Measurements from ENCODE around the gene SLC6A9. TPM values are rescaled to one million over a fixed set of nuclear protein-coding genes. Genes with fewer than 3 reads are reported as not detected.

SLC6A9 gene
- total and polyA plus RNA-seq, 8 donors = 1.1 to 40.8 (median 2.3) TPM; not detected in 1

GRCh38 chr1:44076066-44076465 is 44.8 kb upstream of the SLC6A9 start:
- intact Hi-C loops (cut with DNase I; ENCODE audit: low total_unique reads) = no loop called here
- DNase-seq = no peak
- Histone ChIP-seq H3K36me3 (no peaks in the 10 kb centered on the region), H3K4me3 (no peak overlapping the region), H3K27me3 (no peaks in the 10 kb centered on the region), H3K4me1 (peaks cover 0 to 11% (median 0%) of the 10 kb centered on the region in 4 donors), H3K9me3 (no peaks in the 10 kb centered on the region), H3K27ac (no peak overlapping the region)
- 72 to 95% (median 76%) methylated on average over 1 of the region's 1 CpG for WGBS, 5 donors
- no peak for TF ChIP-seq POLR2A (IDR thresholded peaks at IDR 0.05)
- TF ChIP-seq EP300 (IDR thresholded peaks at IDR 0.05) = no peak
- TF ChIP-seq CTCF (IDR thresholded peaks at IDR 0.05) = no peak
- no peak for TF ChIP-seq POLR2AphosphoS5 (IDR thresholded peaks at IDR 0.05)

GRCh38 chr1:44074415-44074814 is 43.2 kb upstream of the SLC6A9 start:
- Histone ChIP-seq H3K36me3 (no peaks in the 10 kb centered on the region), H3K27ac (peak overlapping the region in 2 of 5 donors; percentile 14 to 33), H3K4me3 (no peak overlapping the region), H3K4me1 (peaks cover 0 to 11% (median 0%) of the 10 kb centered on the region in 4 donors), H3K27me3 (no peaks in the 10 kb centered on the region), H3K9me3 (no peaks in the 10 kb centered on the region)
- peak in 1 of 2 donors; percentile 31 for DNase-seq
- intact Hi-C loops (cut with DNase I; ENCODE audit: low total_unique reads) = no loop called here
- TF ChIP-seq POLR2A (IDR thresholded peaks at IDR 0.05) (no peak), POLR2AphosphoS5 (IDR thresholded peaks at IDR 0.05) (no peak), EP300 (IDR thresholded peaks at IDR 0.05) (no peak), CTCF (IDR thresholded peaks at IDR 0.05) (no peak)
- WGBS, 5 donors = 23 to 49% (median 39%) methylated on average over 3 of the region's 3 CpGs

GRCh38 chr1:44073528-44073927 is 42.3 kb upstream of the SLC6A9 start:
- Histone ChIP-seq H3K27ac (no peak overlapping the region), H3K9me3 (no peaks in the 10 kb centered on the region), H3K27me3 (peaks cover 0 to 7% (median 0%) of the 10 kb centered on the region in 3 donors), H3K4me1 (peaks cover 0 to 11% (median 0%) of the 10 kb centered on the region in 4 donors), H3K4me3 (no peak overlapping the region), H3K36me3 (no peaks in the 10 kb centered on the region)
- 39 to 71% (median 50%) methylated on average over 2 of the region's 2 CpGs for WGBS, 5 donors
- DNase-seq = no peak
- intact Hi-C loops (cut with DNase I; ENCODE audit: low total_unique reads) = no loop called here
- TF ChIP-seq POLR2AphosphoS5 (IDR thresholded peaks at IDR 0.05) (no peak), POLR2A (IDR thresholded peaks at IDR 0.05) (no peak), CTCF (IDR thresholded peaks at IDR 0.05) (no peak), EP300 (IDR thresholded peaks at IDR 0.05) (no peak)

- 87 to 94% (median 88%) methylated on average over 2 of the region's 2 CpGs for WGBS, 5 donors
- Histone ChIP-seq H3K9me3 (no peaks in the 10 kb centered on the region), H3K36me3 (no peaks in the 10 kb centered on the region), H3K4me1 (peaks cover 0 to 11% (median 2%) of the 10 kb centered on the region in 4 donors), H3K4me3 (no peak overlapping the region), H3K27ac (no peak overlapping the region), H3K27me3 (peaks cover 0 to 7% (median 0%) of the 10 kb centered on the region in 3 donors)
- intact Hi-C loops (cut with DNase I; ENCODE audit: low total_unique reads) = no loop called here
- DNase-seq = no peak
- no peak for TF ChIP-seq POLR2AphosphoS5 (IDR thresholded peaks at IDR 0.05)
- TF ChIP-seq EP300 (IDR thresholded peaks at IDR 0.05) = no peak
Observed at GRCh38 chr1:44072821-44073220, 41.6 kb upstream of the SLC6A9 start.

GRCh38 chr1:44072204-44072603 is 40.9 kb upstream of the SLC6A9 start:
- Histone ChIP-seq H3K9me3 (no peaks in the 10 kb centered on the region), H3K27me3 (peaks cover 0 to 7% (median 0%) of the 10 kb centered on the region in 3 donors), H3K36me3 (no peaks in the 10 kb centered on the region), H3K4me1 (peaks cover 0 to 11% (median 3%) of the 10 kb centered on the region in 4 donors), H3K4me3 (no peak overlapping the region), H3K27ac (no peak overlapping the region)
- intact Hi-C loops (cut with DNase I; ENCODE audit: low total_unique reads) = no loop called here
- no peak for DNase-seq
- TF ChIP-seq EP300 (IDR thresholded peaks at IDR 0.05) = no peak
- peak in 1 of 3 donors; percentile 9 for TF ChIP-seq POLR2AphosphoS5 (IDR thresholded peaks at IDR 0.05)
